Ishikawa (cell line): ENCODE results near the gene KPTN.

Experiments
- CEBPB ChIP-seq: IDR thresholded peaks from 2 replicates; pipeline ENCODE4 v1.6.1; 2012
- CREB1 ChIP-seq: IDR thresholded peaks from 2 replicates; pipeline ENCODE4 v1.6.1; 2012; ENCODE audit warnings: low read depth
- EGR1 ChIP-seq: IDR thresholded peaks from 2 replicates; pipeline ENCODE4 v1.6.1; 2012
- EP300 ChIP-seq: IDR thresholded peaks from 2 replicates; pipeline ENCODE4 v1.6.1; 2012; ENCODE audit warnings: borderline replicate concordance
- FOXM1 ChIP-seq: IDR thresholded peaks from 2 replicates; pipeline ENCODE4 v1.6.1; 2012; ENCODE audit warnings: low read depth, borderline replicate concordance
- MAX ChIP-seq: IDR thresholded peaks from 2 replicates; pipeline ENCODE4 v1.6.1; 2012
- NFIC ChIP-seq: IDR thresholded peaks from 2 replicates; pipeline ENCODE4 v1.6.1; 2012
- RAD21 ChIP-seq: IDR thresholded peaks from 2 replicates; pipeline ENCODE4 v1.6.1; 2012; ENCODE audit warnings: low read depth
- REST ChIP-seq: IDR thresholded peaks from 2 replicates; pipeline ENCODE4 v1.6.1; 2012; ENCODE audit warnings: low read depth, mild to moderate bottlenecking
- TAF1 ChIP-seq: IDR thresholded peaks from 2 replicates; pipeline ENCODE4 v1.6.1; 2012; ENCODE audit warnings: low read depth, mild to moderate bottlenecking
- TCF12 ChIP-seq: IDR thresholded peaks from 2 replicates; pipeline ENCODE4 v1.6.1; 2012; ENCODE audit warnings: low read depth
- TEAD4 ChIP-seq: IDR thresholded peaks from 2 replicates; pipeline ENCODE4 v1.6.1; 2012
- YY1 ChIP-seq: IDR thresholded peaks from 2 replicates; pipeline ENCODE4 v1.6.1; 2012; ENCODE audit warnings: low read depth
- ZBTB7A ChIP-seq: IDR thresholded peaks from 2 replicates; pipeline ENCODE4 v1.6.1; 2012; ENCODE audit warnings: low read depth
- TF ChIP-seq, protein P1 (sequence below): IDR thresholded peaks from 2 replicates; pipeline ENCODE4 v1.6.1; 2012

Gene KPTN

DNA sequence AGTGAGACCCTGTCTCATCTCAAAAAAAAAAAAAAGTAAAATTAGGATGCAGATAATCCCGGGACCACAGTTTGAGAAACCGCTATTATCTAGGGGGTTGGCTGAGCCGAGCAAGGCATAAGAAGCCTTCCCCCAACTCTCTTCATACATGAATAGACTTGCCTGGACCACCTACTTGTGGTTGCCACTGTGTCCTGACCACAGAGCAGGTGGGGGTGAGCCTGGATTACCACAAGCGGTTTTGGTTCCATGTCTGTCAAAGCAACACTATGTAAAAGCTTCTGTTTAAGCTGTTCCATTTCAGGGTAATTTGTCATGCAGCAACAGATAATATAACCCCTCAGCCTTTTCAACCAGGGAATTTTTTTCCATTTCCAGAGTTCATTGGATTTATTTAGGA, 34.1 kb upstream of the KPTN start:
- TF ChIP-seq FOXM1, result no peak
- TF ChIP-seq TCF12, result no peak
- no peak for TF ChIP-seq REST
- TF ChIP-seq ZBTB7A, result no peak
- TF ChIP-seq, protein P1, sequence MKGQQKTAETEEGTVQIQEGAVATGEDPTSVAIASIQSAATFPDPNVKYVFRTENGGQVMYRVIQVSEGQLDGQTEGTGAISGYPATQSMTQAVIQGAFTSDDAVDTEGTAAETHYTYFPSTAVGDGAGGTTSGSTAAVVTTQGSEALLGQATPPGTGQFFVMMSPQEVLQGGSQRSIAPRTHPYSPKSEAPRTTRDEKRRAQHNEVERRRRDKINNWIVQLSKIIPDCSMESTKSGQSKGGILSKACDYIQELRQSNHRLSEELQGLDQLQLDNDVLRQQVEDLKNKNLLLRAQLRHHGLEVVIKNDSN, result no peak
- TF ChIP-seq TEAD4, result no peak
- TF ChIP-seq CREB1, result no peak
- no peak for TF ChIP-seq EP300
- no peak for TF ChIP-seq EGR1
- TF ChIP-seq MAX, result no peak
- TF ChIP-seq NFIC, result no peak

DNA sequence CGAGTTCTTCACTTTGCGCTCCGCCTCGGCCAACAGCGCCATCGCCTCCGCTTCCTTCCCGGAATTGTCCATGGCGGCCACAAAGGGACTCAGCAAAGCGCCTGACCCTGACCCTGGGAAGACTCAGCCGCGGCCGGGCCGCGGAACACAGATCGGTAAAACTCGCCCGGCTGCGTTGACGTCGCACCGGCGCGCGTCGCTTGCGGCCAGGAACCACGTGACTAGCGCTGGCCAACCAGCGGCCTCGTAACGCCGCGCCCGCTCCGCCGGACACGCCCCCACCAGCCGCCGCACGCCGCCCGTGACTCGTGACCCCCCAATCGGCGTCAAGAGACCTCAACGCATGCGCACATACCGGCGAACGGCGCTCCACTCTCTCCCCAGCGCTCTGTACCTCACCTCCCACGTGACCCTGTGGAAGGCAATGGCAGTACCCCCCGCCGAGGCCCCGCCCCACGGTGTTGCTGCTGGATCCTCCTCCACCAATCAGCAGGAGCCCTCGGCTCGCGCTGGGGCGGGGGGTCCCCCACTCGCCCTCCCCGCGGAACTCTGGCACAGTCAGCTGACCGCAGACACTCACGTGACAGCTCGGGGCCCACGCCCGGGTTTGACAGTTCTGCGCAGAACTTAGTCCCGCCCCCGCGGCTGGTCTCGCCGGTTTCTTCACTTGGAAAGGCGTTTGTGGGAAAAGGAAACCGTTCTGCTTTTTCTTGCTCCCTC, 31.0 kb upstream of the KPTN start, which contains the start of gene NAPA:
Gene NAPA, minus strand, starts transcription at position 195 of the 720 bp plus-strand sequence. Its CDS starts 123 bp downstream, at position 72.
- TF ChIP-seq, protein P1, result peak; percentile 94
- TF ChIP-seq EP300 (0 out of 2 replicates have a peak, but pooled peaks have one; percentile 49), ZBTB7A (no peak), CREB1 (peak; percentile 73), NFIC (no peak), MAX (peak; percentile 91), YY1 (no peak; the same call in 1 of the 2 replicates), TCF12 (peak; percentile 32; the same call in 1 of the 2 replicates), EGR1 (peak; percentile 74), REST (no peak), TAF1 (peak; percentile 69), FOXM1 (no peak), CEBPB (0 out of 2 replicates have a peak, but pooled peaks have one; percentile 9), TEAD4 (peak; percentile 3; the same call in 1 of the 2 replicates), RAD21 (no peak; the same call in 1 of the 2 replicates)

GRCh38 chr19:47514151-47514868, 30.3 kb upstream of the KPTN start:
- TF ChIP-seq EP300, result no peak
- TF ChIP-seq YY1, result no peak
- TF ChIP-seq, protein P1, result no peak
- no peak for TF ChIP-seq TAF1
- no peak for TF ChIP-seq RAD21
- no peak for TF ChIP-seq REST
- no peak for TF ChIP-seq EGR1
- TF ChIP-seq ZBTB7A, result no peak
- no peak for TF ChIP-seq CREB1
- no peak for TF ChIP-seq FOXM1
- TF ChIP-seq NFIC, result no peak
